IgD-negative memory B cell (primary cell): ENCODE data around the gene HBG2. TPM values are rescaled to one million over a fixed set of nuclear protein-coding genes. Genes with fewer than 3 reads are reported as not detected.

ENCODE experiments used
- H3K27ac Mint-ChIP-seq, 3 donors: one replicate each; pipeline ENCODE4 v1.8.0; 2020 to 2022; ENCODE audit warnings: mild to moderate bottlenecking in 3 of 3, mixed read lengths in 3 of 3, moderate library complexity in 1 of 3
- H3K27me3 Mint-ChIP-seq: one replicate; pipeline ENCODE4 v1.8.0; 2021; ENCODE audit warnings: mixed read lengths
- H3K36me3 Mint-ChIP-seq: one replicate; pipeline ENCODE4 v1.8.0; 2020; ENCODE audit warnings: mild to moderate bottlenecking, mixed read lengths
- H3K4me1 Mint-ChIP-seq, 3 donors: one replicate each; pipeline ENCODE4 v1.8.0; 2020 to 2022; ENCODE audit warnings: mixed read lengths in 3 of 3, mild to moderate bottlenecking in 1 of 3
- H3K4me3 Mint-ChIP-seq, 4 donors: one replicate each; pipeline ENCODE4 v1.8.0; 2020 to 2022; ENCODE audit warnings: mild to moderate bottlenecking in 4 of 4, mixed read lengths in 4 of 4, moderate library complexity in 3 of 4
- H3K9me3 Mint-ChIP-seq, 3 donors: one replicate each; pipeline ENCODE4 v1.8.0; 2020 to 2021; ENCODE audit warnings: mixed read lengths in 3 of 3, mild to moderate bottlenecking in 1 of 3
- polyA plus RNA-seq: library from polyadenylated mRNA; unstranded; fragments of 300-500 nt; fragmentation: Illumina TruSeq; gene quantifications from one replicate; pipeline ENCODE4 v1.2.3, GENCODE V29; 2021

The HBG2 gene
- polyA plus RNA-seq, 1 donor from 2014 or later, result 1.0 TPM

DNA sequence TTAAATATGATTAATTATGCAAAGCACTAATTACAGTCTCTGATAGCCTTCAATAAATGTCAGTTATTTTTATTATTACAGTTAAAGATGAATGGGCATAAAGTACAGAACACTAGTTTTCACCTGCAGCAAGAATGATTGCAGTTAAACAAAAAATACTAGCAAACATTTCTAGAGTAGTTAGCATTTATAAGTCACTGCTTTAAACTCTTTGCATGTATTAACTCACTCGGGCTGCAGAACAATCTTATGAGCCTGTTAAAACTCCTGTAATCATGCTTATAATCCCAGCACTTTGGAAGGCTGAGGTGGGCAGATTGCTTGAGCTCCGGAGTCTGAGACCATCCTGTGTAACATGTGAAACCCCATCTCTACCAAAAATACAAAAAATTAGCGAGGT lies 32.3 kb upstream of the HBG2 start:
- Mint-ChIP-seq H3K9me3 (no peaks in the 10 kb centered on the region), H3K27me3 (no peaks in the 10 kb centered on the region), H3K36me3 (no peaks in the 10 kb centered on the region), H3K27ac (no peak overlapping the region), H3K4me3 (no peak overlapping the region), H3K4me1 (no peaks in the 10 kb centered on the region)

DNA sequence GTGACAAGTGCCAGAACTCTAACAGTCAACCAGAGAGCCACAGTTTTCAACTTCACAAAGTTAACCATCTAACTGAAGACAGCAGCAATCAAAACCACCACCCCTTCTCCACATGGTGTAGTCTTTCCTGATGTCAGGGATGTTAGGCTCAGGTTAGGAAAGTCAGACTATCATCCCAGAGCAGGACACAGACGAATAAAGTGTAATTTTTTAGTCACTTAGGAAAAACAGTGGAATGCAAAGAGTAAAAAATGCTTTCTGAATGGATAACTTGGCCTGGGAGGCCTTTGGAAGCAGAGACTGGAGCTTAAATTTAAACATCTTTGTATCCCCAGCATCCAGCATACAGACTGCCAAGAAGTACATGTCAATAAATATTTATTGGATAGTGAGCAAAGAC lies 31.8 kb upstream of the HBG2 start:
- Mint-ChIP-seq H3K4me1 (no peaks in the 10 kb centered on the region), H3K36me3 (no peaks in the 10 kb centered on the region), H3K4me3 (no peak overlapping the region), H3K27me3 (no peaks in the 10 kb centered on the region), H3K27ac (no peak overlapping the region), H3K9me3 (no peaks in the 10 kb centered on the region)

DNA sequence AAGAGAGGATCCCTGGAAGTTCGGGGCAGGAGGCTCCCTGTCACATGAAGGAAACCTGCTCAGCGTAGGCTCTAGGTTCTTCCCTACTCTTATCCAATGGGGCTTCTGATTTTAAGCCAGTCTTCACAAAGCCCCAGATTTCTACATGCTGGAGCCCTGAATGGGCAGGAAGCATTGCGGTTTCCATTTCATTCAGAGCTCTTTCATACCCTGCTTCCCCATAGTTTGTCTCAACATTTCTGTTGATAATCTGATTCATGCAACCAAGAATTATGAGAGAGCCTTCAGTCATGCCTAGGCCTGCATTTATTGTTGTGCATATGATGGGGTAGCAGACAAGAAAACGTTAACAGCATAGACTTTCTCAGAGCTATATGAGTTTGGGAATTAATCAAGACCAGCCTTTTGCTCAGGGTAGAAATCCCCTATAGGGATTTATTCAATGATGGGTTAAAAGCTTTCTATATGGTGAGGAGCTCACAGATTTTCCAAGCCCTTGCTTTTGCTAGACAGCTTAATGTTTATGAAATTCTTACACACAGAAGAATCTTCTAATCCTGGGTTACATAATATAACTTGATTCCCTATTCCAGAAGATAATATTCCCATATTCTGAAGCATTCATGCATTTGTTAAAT lies 31.2 kb upstream of the HBG2 start:
- no peaks in the 10 kb centered on the region for H3K9me3 Mint-ChIP-seq
- H3K27me3 Mint-ChIP-seq, result no peaks in the 10 kb centered on the region
- no peak overlapping the region for H3K4me3 Mint-ChIP-seq
- H3K27ac Mint-ChIP-seq, result no peak overlapping the region
- H3K36me3 Mint-ChIP-seq, result no peaks in the 10 kb centered on the region
- no peaks in the 10 kb centered on the region for H3K4me1 Mint-ChIP-seq

DNA sequence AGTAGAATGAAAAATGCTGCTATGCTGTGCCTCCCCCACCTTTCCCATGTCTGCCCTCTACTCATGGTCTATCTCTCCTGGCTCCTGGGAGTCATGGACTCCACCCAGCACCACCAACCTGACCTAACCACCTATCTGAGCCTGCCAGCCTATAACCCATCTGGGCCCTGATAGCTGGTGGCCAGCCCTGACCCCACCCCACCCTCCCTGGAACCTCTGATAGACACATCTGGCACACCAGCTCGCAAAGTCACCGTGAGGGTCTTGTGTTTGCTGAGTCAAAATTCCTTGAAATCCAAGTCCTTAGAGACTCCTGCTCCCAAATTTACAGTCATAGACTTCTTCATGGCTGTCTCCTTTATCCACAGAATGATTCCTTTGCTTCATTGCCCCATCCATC lies 30.1 kb upstream of the HBG2 start:
- Mint-ChIP-seq H3K27me3 (no peaks in the 10 kb centered on the region), H3K9me3 (no peaks in the 10 kb centered on the region), H3K4me3 (no peak overlapping the region), H3K4me1 (no peaks in the 10 kb centered on the region), H3K27ac (no peak overlapping the region), H3K36me3 (no peaks in the 10 kb centered on the region)

DNA sequence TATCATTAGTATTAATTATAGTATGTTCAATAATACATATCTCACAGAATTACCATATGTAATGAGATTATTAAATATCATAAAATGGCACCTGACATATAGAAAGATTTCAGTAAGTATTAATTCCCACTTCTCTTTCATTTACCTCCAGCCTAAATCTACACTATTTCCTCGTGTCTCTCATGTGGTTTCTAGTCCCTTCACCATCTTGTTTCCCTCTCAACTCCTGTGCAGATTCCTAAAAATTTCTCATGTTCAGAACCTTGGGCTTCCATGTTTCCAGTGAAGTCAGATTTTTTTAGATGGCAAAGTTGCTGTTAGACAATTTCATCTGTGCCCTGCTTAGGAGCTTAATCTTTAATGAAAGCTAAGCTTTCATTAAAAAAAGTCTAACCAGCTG lies 29.3 kb upstream of the HBG2 start:
- Mint-ChIP-seq H3K4me1 (no peaks in the 10 kb centered on the region), H3K9me3 (no peaks in the 10 kb centered on the region), H3K27ac (no peak overlapping the region), H3K36me3 (no peaks in the 10 kb centered on the region), H3K4me3 (no peak overlapping the region), H3K27me3 (no peaks in the 10 kb centered on the region)

DNA sequence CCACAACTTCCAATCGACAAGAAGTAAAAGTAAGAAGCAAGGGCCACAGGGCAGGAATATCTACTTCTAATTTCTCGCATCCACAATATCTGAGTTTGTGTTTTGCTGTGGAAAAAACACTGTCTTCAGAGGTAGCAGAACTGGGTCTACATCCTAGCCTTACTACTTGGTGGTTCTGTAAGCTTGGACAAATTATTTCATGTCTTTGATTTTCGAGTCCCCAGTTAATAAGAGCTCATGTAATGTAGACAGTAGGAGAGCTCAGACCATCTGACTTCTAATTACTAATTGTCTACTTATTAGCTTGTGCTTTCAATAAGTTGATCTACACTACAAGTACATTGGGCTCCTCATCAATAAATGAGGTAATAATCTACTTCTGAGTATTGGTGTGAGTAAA lies 28.5 kb upstream of the HBG2 start:
- no peaks in the 10 kb centered on the region for H3K36me3 Mint-ChIP-seq
- H3K4me3 Mint-ChIP-seq, result no peak overlapping the region
- H3K9me3 Mint-ChIP-seq, result no peaks in the 10 kb centered on the region
- no peaks in the 10 kb centered on the region for H3K4me1 Mint-ChIP-seq
- no peak overlapping the region for H3K27ac Mint-ChIP-seq
- H3K27me3 Mint-ChIP-seq, result no peaks in the 10 kb centered on the region

DNA sequence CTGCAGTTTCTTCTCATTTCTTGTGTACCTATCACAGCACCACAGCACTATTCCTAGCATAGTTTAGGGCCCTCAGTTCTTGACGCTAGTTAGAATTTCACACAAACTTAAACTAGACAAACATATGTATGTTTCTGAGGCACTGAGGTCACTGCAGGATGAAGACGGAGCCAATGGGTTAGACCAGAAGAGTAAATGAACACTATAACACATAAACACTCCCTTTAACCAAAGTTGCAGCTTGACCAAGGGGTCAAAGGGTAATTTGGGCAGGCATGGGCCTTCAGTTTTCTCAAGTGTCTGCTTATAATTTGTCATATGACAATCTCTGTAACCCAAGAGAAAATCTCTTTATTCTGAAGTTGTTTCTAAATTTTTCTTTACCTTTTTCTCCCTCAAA lies 28.0 kb upstream of the HBG2 start:
- Mint-ChIP-seq H3K4me1 (no peaks in the 10 kb centered on the region), H3K27me3 (no peaks in the 10 kb centered on the region), H3K4me3 (no peak overlapping the region), H3K36me3 (no peaks in the 10 kb centered on the region), H3K9me3 (no peaks in the 10 kb centered on the region), H3K27ac (no peak overlapping the region)

DNA sequence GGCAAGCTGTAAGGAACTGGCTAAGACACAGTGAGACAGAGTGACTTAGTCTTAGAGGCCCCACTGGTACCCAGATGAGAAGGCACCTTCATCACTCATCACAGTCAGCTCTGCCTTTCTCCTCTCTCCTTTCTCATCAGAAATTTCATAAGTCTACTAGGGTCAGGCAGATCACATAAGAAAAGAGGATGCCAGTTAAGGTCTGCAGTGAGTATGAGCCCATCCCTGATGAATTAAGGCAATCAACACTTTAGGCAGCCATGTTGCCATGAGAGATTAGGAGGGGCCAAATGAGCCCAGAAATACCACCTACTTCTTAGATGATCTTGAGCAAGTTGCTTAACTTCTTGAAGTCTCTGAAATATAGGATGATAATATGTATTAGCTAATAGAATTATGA lies 27.0 kb upstream of the HBG2 start:
- no peaks in the 10 kb centered on the region for H3K9me3 Mint-ChIP-seq

DNA sequence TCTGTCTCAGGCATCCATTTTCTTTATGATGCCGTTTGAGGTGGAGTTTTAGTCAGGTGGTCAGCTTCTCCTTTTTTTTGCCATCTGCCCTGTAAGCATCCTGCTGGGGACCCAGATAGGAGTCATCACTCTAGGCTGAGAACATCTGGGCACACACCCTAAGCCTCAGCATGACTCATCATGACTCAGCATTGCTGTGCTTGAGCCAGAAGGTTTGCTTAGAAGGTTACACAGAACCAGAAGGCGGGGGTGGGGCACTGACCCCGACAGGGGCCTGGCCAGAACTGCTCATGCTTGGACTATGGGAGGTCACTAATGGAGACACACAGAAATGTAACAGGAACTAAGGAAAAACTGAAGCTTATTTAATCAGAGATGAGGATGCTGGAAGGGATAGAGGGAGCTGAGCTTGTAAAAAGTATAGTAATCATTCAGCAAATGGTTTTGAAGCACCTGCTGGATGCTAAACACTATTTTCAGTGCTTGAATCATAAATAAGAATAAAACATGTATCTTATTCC lies 26.1 kb upstream of the HBG2 start:
- no peaks in the 10 kb centered on the region for H3K36me3 Mint-ChIP-seq
- H3K4me3 Mint-ChIP-seq, result no peak overlapping the region
- H3K27me3 Mint-ChIP-seq, result no peaks in the 10 kb centered on the region
- no peaks in the 10 kb centered on the region for H3K4me1 Mint-ChIP-seq
- no peaks in the 10 kb centered on the region for H3K9me3 Mint-ChIP-seq
- no peak overlapping the region for H3K27ac Mint-ChIP-seq

More for the DNA sequence above, 27.0 kb upstream of the HBG2 start:
- H3K36me3 Mint-ChIP-seq, result no peaks in the 10 kb centered on the region
- no peak overlapping the region for H3K27ac Mint-ChIP-seq
- no peak overlapping the region for H3K4me3 Mint-ChIP-seq
- H3K4me1 Mint-ChIP-seq, result no peaks in the 10 kb centered on the region
- no peaks in the 10 kb centered on the region for H3K27me3 Mint-ChIP-seq

DNA sequence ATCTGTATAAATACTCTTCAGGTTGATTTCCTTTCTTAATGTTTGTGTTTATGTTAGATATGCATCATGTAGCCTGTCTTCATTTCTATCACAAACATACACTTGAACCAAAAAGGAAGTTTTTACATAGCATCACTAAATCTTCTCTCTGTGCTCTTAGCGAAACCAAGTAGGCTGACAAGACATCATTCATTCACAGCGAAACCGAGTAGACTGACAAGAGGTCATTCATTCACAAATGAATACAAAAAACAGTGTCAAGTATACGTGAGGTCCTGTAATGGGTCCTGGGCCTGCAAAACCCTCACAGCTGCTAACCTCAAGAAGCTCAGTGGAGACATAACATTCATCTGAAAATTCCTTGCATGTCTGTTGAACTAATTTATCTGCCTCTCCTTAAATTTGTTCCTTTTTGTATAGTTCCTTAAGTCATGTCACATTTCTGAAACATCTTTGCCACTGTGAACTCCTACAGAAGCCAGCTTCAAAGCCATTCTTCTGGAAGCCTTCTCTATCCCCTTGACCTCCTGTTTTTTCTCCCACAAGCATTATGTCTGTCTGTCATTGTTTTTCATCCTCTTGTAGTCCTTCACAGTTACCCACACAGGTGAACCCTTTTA lies 25.0 kb upstream of the HBG2 start:
- no peak overlapping the region for H3K4me3 Mint-ChIP-seq
- H3K4me1 Mint-ChIP-seq, result no peaks in the 10 kb centered on the region
- no peaks in the 10 kb centered on the region for H3K27me3 Mint-ChIP-seq
- no peaks in the 10 kb centered on the region for H3K36me3 Mint-ChIP-seq
- H3K27ac Mint-ChIP-seq, result no peak overlapping the region
- peaks cover 0 to 1% (median 0%) of the 10 kb centered on the region in 3 donors for H3K9me3 Mint-ChIP-seq

DNA sequence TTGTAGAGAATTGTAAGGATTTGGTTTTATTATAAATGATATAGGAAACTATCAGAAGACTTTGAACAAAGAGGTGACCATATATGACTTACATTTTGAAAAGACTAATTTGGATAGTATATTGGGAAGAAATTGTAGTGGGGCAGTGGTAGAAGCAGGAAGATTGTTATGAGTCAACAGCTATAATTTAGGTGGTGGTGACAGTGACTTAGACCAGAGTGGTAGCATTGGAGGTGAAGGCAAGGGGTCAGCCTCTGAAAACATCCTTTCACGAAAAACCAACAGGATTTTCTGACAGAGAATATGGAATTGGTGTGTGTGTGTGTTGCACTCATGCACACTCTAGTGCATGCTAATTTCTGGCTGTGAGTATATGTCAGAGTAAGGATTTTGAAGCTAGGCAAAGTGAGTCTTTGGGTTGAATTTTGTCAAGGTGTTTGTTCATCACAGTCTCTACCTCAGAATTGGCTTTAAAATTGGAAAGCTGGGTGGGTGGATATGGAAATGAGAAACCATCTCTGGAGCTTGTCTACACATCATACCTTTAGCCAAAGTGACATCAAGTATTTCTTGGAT lies 23.3 kb upstream of the HBG2 start:
- Mint-ChIP-seq H3K27ac (no peak overlapping the region), H3K36me3 (no peaks in the 10 kb centered on the region), H3K9me3 (peaks cover 0 to 1% (median 0%) of the 10 kb centered on the region in 3 donors), H3K4me3 (no peak overlapping the region), H3K27me3 (no peaks in the 10 kb centered on the region), H3K4me1 (no peaks in the 10 kb centered on the region)

DNA sequence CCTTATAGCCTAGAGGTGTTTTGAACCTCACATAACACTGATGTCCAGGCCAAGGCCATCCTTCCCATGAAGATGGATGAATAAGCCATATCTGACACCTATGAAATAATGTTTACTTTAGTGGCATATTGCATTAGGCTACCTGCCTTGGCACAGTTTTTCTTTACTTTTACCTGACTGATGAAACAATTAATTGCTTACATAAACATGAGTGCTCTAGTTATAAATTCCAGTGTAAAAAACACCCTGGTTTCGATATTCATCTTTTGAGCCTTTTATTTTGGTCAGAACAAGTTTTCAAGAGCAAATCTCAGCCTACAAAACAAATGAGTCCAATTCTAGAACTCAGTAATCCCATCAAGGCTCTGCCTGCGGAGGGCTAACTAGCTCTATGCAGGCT lies 22.1 kb upstream of the HBG2 start:
- H3K36me3 Mint-ChIP-seq, result no peaks in the 10 kb centered on the region
- H3K4me3 Mint-ChIP-seq, result no peak overlapping the region
- no peak overlapping the region for H3K27ac Mint-ChIP-seq
- H3K9me3 Mint-ChIP-seq, result peaks cover 0 to 1% (median 0%) of the 10 kb centered on the region in 3 donors
- H3K27me3 Mint-ChIP-seq, result no peaks in the 10 kb centered on the region
- H3K4me1 Mint-ChIP-seq, result no peaks in the 10 kb centered on the region

DNA sequence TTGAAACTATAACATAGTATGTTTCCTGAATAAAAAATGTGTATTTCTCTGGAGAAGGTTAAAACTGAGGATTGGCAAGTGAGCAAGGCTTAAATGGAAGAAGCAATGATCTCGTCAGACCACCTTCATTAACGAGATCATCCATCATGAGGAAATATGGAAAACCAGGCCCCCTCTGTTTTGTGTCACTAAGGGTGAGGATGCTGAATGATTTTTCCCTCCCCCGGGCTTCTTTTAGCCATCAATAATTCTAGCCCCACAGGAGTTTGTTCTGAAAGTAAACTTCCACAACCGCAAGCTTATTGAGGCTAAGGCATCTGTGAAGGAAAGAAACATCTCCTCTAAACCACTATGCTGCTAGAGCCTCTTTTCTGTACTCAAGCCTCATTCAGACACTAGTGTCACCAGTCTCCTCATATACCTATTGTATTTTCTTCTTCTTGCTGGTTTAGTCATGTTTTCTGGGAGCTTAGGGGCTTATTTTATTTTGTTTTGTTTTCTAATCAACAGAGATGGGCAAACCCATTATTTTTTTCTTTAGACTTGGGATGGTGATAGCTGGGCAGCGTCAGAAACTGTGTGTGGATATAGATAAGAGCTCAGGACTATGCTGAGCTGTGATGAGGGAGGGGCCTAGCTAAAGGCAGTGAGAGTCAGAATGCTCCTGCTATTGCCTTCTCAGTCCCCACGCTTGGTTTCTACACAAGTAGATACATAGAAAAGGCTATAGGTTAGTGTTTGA lies 21.0 kb upstream of the HBG2 start:
- Mint-ChIP-seq H3K4me1 (no peaks in the 10 kb centered on the region), H3K9me3 (peaks cover 0 to 1% (median 0%) of the 10 kb centered on the region in 3 donors), H3K4me3 (no peak overlapping the region), H3K27ac (no peak overlapping the region), H3K27me3 (no peaks in the 10 kb centered on the region), H3K36me3 (no peaks in the 10 kb centered on the region)

DNA sequence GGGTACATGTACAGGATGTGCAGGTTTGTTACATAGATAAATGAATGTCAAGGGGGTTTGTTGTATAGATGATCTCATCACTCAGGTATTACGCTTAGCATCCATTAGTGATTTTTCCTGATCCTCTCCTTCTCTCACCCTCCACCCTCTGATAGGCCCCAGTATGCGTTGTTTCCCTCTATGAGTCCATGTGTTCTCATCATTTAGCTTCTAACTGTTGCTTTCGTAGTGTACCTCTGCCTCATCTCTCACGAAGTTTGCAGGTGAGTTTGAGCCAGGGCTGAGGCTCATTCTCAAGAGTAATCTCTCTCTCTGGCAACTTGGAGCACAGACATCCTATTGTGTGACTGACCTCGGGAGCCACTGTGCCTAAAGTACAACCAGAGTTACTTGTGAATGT lies 19.8 kb upstream of the HBG2 start:
- no peak overlapping the region for H3K27ac Mint-ChIP-seq
- H3K9me3 Mint-ChIP-seq, result peaks cover 0 to 1% (median 0%) of the 10 kb centered on the region in 3 donors
- no peak overlapping the region for H3K4me3 Mint-ChIP-seq
- H3K4me1 Mint-ChIP-seq, result no peaks in the 10 kb centered on the region
- no peaks in the 10 kb centered on the region for H3K36me3 Mint-ChIP-seq
- no peaks in the 10 kb centered on the region for H3K27me3 Mint-ChIP-seq

DNA sequence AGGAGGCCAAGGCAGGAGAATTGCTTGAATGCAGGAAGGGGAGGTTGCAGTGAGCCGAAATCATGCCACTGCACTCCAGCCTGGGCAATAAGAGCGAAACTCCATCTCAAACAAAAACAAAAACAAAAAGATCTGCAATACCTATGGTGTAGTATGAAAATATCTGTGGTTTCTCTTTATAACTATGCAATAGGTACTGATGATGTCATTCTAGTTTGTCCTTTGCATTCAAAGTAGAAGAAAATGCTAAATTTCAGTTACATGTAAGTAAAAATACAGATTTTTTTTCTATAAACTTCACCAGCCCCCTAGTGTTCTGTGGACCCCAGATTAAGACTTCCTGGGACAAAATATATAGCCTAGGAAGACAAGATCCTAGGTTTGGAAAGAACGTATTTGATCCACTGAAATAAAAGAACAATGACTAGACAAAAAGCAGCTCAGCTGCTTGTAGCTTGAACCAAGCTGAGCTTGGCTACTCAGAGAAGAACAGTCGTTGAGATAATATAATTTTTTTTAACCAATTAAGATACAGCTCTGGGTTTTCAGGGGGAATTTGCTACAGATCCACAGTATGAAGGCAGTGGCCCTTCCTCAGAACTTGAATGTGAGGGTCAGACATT lies 17.9 kb upstream of the HBG2 start:
- no peaks in the 10 kb centered on the region for H3K36me3 Mint-ChIP-seq
- H3K4me3 Mint-ChIP-seq, result no peak overlapping the region
- no peaks in the 10 kb centered on the region for H3K4me1 Mint-ChIP-seq
- H3K27me3 Mint-ChIP-seq, result no peaks in the 10 kb centered on the region
- no peak overlapping the region for H3K27ac Mint-ChIP-seq
- H3K9me3 Mint-ChIP-seq, result peaks cover 0 to 1% (median 0%) of the 10 kb centered on the region in 3 donors
